Retinal pigment epithelial cell (primary cell): ENCODE results near the gene MTRF1L.

Experiments used
- DNase-seq: peaks from one replicate; pipeline ENCODE4 v3.0.0-alpha.2; 2010; ENCODE audit warnings: low read depth
- H3K4me3 ChIP-seq: 2 replicates; pipeline ENCODE4 v1.5.1; 2011; ENCODE audit warnings: mild to moderate bottlenecking, low read length, control low read depth, moderate library complexity
- CTCF ChIP-seq: conservative IDR thresholded peaks from 2 replicates; pipeline ENCODE4 v1.5.1; 2011; ENCODE audit warnings: low read depth, low read length, control low read depth, inconsistent platforms

MTRF1L gene

GRCh38 chr6:153002613-153003365 is at the start of gene MTRF1L:
MTRF1L (minus strand) TSS chr6:153002709; CDS start chr6:153002685, 24 bp downstream.
- peak within 1 kb of the TSS; percentile 97 for H3K4me3 ChIP-seq
- peak; percentile 85 for DNase-seq
- TF ChIP-seq CTCF, result no peak

GRCh38 chr6:153051801-153052200 is 49.3 kb upstream of the MTRF1L start:
- DNase-seq, result peak; percentile 13
- H3K4me3 ChIP-seq, result no peak overlapping the region
- TF ChIP-seq CTCF, result no peak

- no peak overlapping the region for H3K4me3 ChIP-seq
- no peak for TF ChIP-seq CTCF
- no peak for DNase-seq
These were observed 46.1 kb upstream of the MTRF1L start for GRCh38 chr6:153048631-153049030.

- H3K4me3 ChIP-seq, result no peak overlapping the region
- no peak for TF ChIP-seq CTCF
- DNase-seq, result no peak
These were observed 44.9 kb upstream of the MTRF1L start for GRCh38 chr6:153047386-153047785.

GRCh38 chr6:153045271-153045670 is 42.8 kb upstream of the MTRF1L start:
- TF ChIP-seq CTCF, result no peak
- H3K4me3 ChIP-seq, result no peak overlapping the region
- DNase-seq, result no peak

- no peak overlapping the region for H3K4me3 ChIP-seq
- no peak for DNase-seq
- TF ChIP-seq CTCF, result no peak
These were observed 41.8 kb upstream of the MTRF1L start for GRCh38 chr6:153044295-153044694.

- DNase-seq, result no peak
- TF ChIP-seq CTCF, result no peak
- H3K4me3 ChIP-seq, result no peak overlapping the region
These were observed 41.2 kb upstream of the MTRF1L start for GRCh38 chr6:153043719-153044118.
